ENCODE results near the gene ZFYVE26.

ZFYVE26 gene

GRCh38 chr14:67798731-67799130 is 17.7 kb downstream of the ZFYVE26 start:
- TF ChIP-seq TEAD4 (IDR thresholded peaks at IDR 0.05) (no peak), YY1 (IDR thresholded peaks at IDR 0.05; ENCODE audit: low read depth) (no peak), MAX (IDR thresholded peaks at IDR 0.05) (no peak), RAD21 (IDR thresholded peaks at IDR 0.05; ENCODE audit: low read depth) (no peak), TCF12 (IDR thresholded peaks at IDR 0.05; ENCODE audit: low read depth) (no peak), EP300 (IDR thresholded peaks at IDR 0.05; ENCODE audit: borderline replicate concordance) (no peak), USF1 (IDR thresholded peaks at IDR 0.05) (no peak), CREB1 (IDR thresholded peaks at IDR 0.05; ENCODE audit: low read depth) (no peak), TAF1 (IDR thresholded peaks at IDR 0.05; ENCODE audit: low read depth) (no peak), ZBTB7A (IDR thresholded peaks at IDR 0.05; ENCODE audit: low read depth) (no peak), CEBPB (IDR thresholded peaks at IDR 0.05) (no peak), NFIC (IDR thresholded peaks at IDR 0.05) (no peak)

GRCh38 chr14:67787673-67788072 is 28.7 kb downstream of the ZFYVE26 start:
- TF ChIP-seq USF1 (IDR thresholded peaks at IDR 0.05): no peak
- TF ChIP-seq ZBTB7A (IDR thresholded peaks at IDR 0.05; ENCODE audit: low read depth): no peak
- no peak for TF ChIP-seq FOXM1 (IDR thresholded peaks at IDR 0.05; ENCODE audit: borderline replicate concordance, low read depth)
- no peak for TF ChIP-seq REST (IDR thresholded peaks at IDR 0.05; ENCODE audit: low read depth)
- TF ChIP-seq TCF12 (IDR thresholded peaks at IDR 0.05; ENCODE audit: low read depth): no peak
- TF ChIP-seq CEBPB (IDR thresholded peaks at IDR 0.05): no peak
- TF ChIP-seq NFIC (IDR thresholded peaks at IDR 0.05): no peak

GRCh38 chr14:67785270-67786109 is 30.9 kb downstream of the ZFYVE26 start:
- TF ChIP-seq CEBPB (IDR thresholded peaks at IDR 0.05): no peak
- TF ChIP-seq RAD21 (IDR thresholded peaks at IDR 0.05; ENCODE audit: low read depth): no peak
- no peak for TF ChIP-seq ZBTB7A (IDR thresholded peaks at IDR 0.05; ENCODE audit: low read depth)
- no peak for TF ChIP-seq TEAD4 (IDR thresholded peaks at IDR 0.05)

- TF ChIP-seq YY1 (IDR thresholded peaks at IDR 0.05; ENCODE audit: low read depth): no peak
- TF ChIP-seq NFIC (IDR thresholded peaks at IDR 0.05): no peak
- TF ChIP-seq TAF1 (IDR thresholded peaks at IDR 0.05; ENCODE audit: low read depth): no peak
- TF ChIP-seq TCF12 (IDR thresholded peaks at IDR 0.05; ENCODE audit: low read depth): no peak
- TF ChIP-seq MAX (IDR thresholded peaks at IDR 0.05): no peak
- TF ChIP-seq EGR1 (IDR thresholded peaks at IDR 0.05): no peak
- TF ChIP-seq REST (IDR thresholded peaks at IDR 0.05; ENCODE audit: low read depth): no peak
- TF ChIP-seq EP300 (IDR thresholded peaks at IDR 0.05; ENCODE audit: borderline replicate concordance): no peak
- TF ChIP-seq CREB1 (IDR thresholded peaks at IDR 0.05; ENCODE audit: low read depth): no peak
- no peak for TF ChIP-seq FOXM1 (IDR thresholded peaks at IDR 0.05; ENCODE audit: borderline replicate concordance, low read depth)
- TF ChIP-seq USF1 (IDR thresholded peaks at IDR 0.05): no peak
- no peak for TF ChIP-seq TEAD4 (IDR thresholded peaks at IDR 0.05)
Observed at GRCh38 chr14:67784244-67784823, 32.1 kb downstream of the ZFYVE26 start.

- TF ChIP-seq RAD21 (IDR thresholded peaks at IDR 0.05; ENCODE audit: low read depth): no peak
- TF ChIP-seq EP300 (IDR thresholded peaks at IDR 0.05; ENCODE audit: borderline replicate concordance): no peak
Observed at GRCh38 chr14:67782090-67782489, 34.3 kb downstream of the ZFYVE26 start.

GRCh38 chr14:67778792-67779191 is 37.6 kb downstream of the ZFYVE26 start:
- TF ChIP-seq RAD21 (IDR thresholded peaks at IDR 0.05; ENCODE audit: low read depth): no peak
- TF ChIP-seq USF1 (IDR thresholded peaks at IDR 0.05): no peak
- no peak for TF ChIP-seq CEBPB (IDR thresholded peaks at IDR 0.05)
- no peak for TF ChIP-seq CREB1 (IDR thresholded peaks at IDR 0.05; ENCODE audit: low read depth)
- TF ChIP-seq YY1 (IDR thresholded peaks at IDR 0.05; ENCODE audit: low read depth): no peak
- TF ChIP-seq TAF1 (IDR thresholded peaks at IDR 0.05; ENCODE audit: low read depth): no peak
- TF ChIP-seq NFIC (IDR thresholded peaks at IDR 0.05): no peak
- no peak for TF ChIP-seq MAX (IDR thresholded peaks at IDR 0.05)
- TF ChIP-seq REST (IDR thresholded peaks at IDR 0.05; ENCODE audit: low read depth): no peak

Data from Ishikawa (cell line).